ENCODE data around the gene RPTOR.

GRCh38 chr17:80726558-80727408, 182.1 kb downstream of the RPTOR start:
- TF ChIP-seq CTCF (IDR thresholded peaks at IDR 0.05) (no peak), POLR2A (IDR thresholded peaks at IDR 0.05) (no peak)
